HepG2 (cell line): ENCODE results near the gene LRRC3C. TPM values are rescaled to one million over a fixed set of nuclear protein-coding genes. Genes with fewer than 3 reads are reported as not detected.
A peak's percentile ranks its signal among the peaks of the same experiment; 100 is the strongest.

Experiments used
- ARID4A ChIP-seq: sonication (generic); formaldehyde crosslinking; IDR thresholded peaks from 2 replicates; pipeline ENCODE4 v1.5.0; 2020; ENCODE audit warnings: mild to moderate bottlenecking, missing genetic modification reagents, borderline replicate concordance
- FOXO4 ChIP-seq: sonication (generic); formaldehyde crosslinking; conservative IDR thresholded peaks from 2 replicates; pipeline ENCODE4 v1.8.1; 2023; ENCODE audit warnings: missing genetic modification reagents
- GATAD2A ChIP-seq: IDR thresholded peaks from 2 replicates; pipeline ENCODE4 v1.6.1; 2016
- HDAC1 ChIP-seq: sonication (generic); formaldehyde crosslinking; IDR thresholded peaks from 2 replicates; pipeline ENCODE4 v1.5.1; 2020; ENCODE audit warnings: mild to moderate bottlenecking, missing genetic modification reagents
- HHEX ChIP-seq: IDR thresholded peaks from 2 replicates; pipeline ENCODE4 v1.6.1; 2016; ENCODE audit warnings: control low read depth
- HNF4G ChIP-seq, 2 experiments: sonication (generic) in 1 of 2; formaldehyde crosslinking in 1 of 2; IDR thresholded peaks; 2 replicates each; pipeline versions ENCODE4 v1.4.0 to v1.6.1; 2011 to 2020; ENCODE audit warnings: borderline replicate concordance in 2 of 2, low read depth in 2 of 2, mild to moderate bottlenecking in 2 of 2, low read length in 1 of 2, missing genetic modification reagents in 1 of 2, moderate library complexity in 1 of 2
- MXD4 ChIP-seq: IDR thresholded peaks from 2 replicates; pipeline ENCODE4 v1.6.1; 2016; ENCODE audit warnings: mild to moderate bottlenecking, missing biosample characterization, missing genetic modification reagents
- NCOA2 ChIP-seq: sonication (generic); formaldehyde crosslinking; IDR thresholded peaks from 2 replicates; pipeline ENCODE4 v1.8.0; 2022; ENCODE audit warnings: inconsistent platforms
- NFKB2 ChIP-seq: sonication (generic); formaldehyde crosslinking; IDR thresholded peaks from 2 replicates; pipeline ENCODE4 v1.4.0; 2020; ENCODE audit warnings: missing genetic modification reagents, borderline replicate concordance
- TMF1 ChIP-seq: sonication (generic); formaldehyde crosslinking; IDR thresholded peaks from 2 replicates; pipeline ENCODE4 v1.8.1; 2022; ENCODE audit warnings: low read depth, missing genetic modification reagents
- ZC3H13 ChIP-seq: sonication (generic); formaldehyde crosslinking; IDR thresholded peaks from 2 replicates; pipeline ENCODE4 v1.8.1; 2023; ENCODE audit warnings: mild to moderate bottlenecking, missing genetic modification reagents, moderate library complexity
- ZFP36L2 ChIP-seq: sonication (generic); formaldehyde crosslinking; IDR thresholded peaks from 2 replicates; pipeline ENCODE4 v1.4.0; 2020; ENCODE audit warnings: missing genetic modification reagents
- ZFP41 ChIP-seq: sonication (generic); formaldehyde crosslinking; IDR thresholded peaks from 2 replicates; pipeline ENCODE4 v1.4.0; 2020; ENCODE audit warnings: mild to moderate bottlenecking, missing genetic modification reagents, borderline replicate concordance
- ZNF264 ChIP-seq: sonication (generic); formaldehyde crosslinking; IDR thresholded peaks from 2 replicates; pipeline ENCODE4 v1.4.0; 2020; ENCODE audit warnings: missing genetic modification reagents
- ZNF367 ChIP-seq: sonication (generic); formaldehyde crosslinking; IDR thresholded peaks from 2 replicates; pipeline ENCODE4 v1.4.0; 2020; ENCODE audit warnings: missing genetic modification reagents, borderline replicate concordance
- ZNF567 ChIP-seq: sonication (generic); formaldehyde crosslinking; IDR thresholded peaks from 2 replicates; pipeline ENCODE4 v1.8.1; 2023; ENCODE audit warnings: mild to moderate bottlenecking, missing genetic modification reagents, borderline replicate concordance
- polyA plus RNA-seq, 8 experiments: library from polyadenylated mRNA; depleted of rRNA in 3 of 8; stranded (reverse) in 7 of 8; unstranded in 1 of 8; fragments of >200 nt; fragmentation: Illumina TruSeq in 4 of 8; extraction: Trizol in 4 of 8; gene quantifications; 2 replicates each; pipeline versions ENCODE4 v1.2.1 to v1.2.3, GENCODE V29; 2011 to 2016; ENCODE audit warnings: low read depth in 4 of 8, missing spikeins in 1 of 8, mixed read lengths in 1 of 8; ENCODE audit not compliant: insufficient read depth in 1 of 8
- total RNA-seq, 5 experiments: library from RNA; depleted of rRNA; stranded (reverse); fragments of >200 nt; fragmentation: Illumina TruSeq; extraction: Trizol; gene quantifications; 2 replicates each; pipeline ENCODE4 v1.2.3, GENCODE V29; 2016; ENCODE audit warnings: low read depth in 1 of 5

LRRC3C gene
- total and polyA plus RNA-seq, 2 of the 13 experiments (the other 11 are each of a cell fraction or from before 2014, with no cell fraction given): 0.17 TPM; not detected in 1

- no peak for TF ChIP-seq ZNF567 (CRISPR knock-in tag)
- peak; percentile 64; the same call in 1 of the 2 replicates for TF ChIP-seq NFKB2
- peak; percentile 10; the same call in 1 of the 2 replicates for TF ChIP-seq TMF1 (CRISPR knock-in tag)
- peak; percentile 49; the same call in 1 of the 2 replicates for TF ChIP-seq HNF4G (IDR thresholded peaks at IDR 0.05; ENCODE audit: borderline replicate concordance, low read depth, low read length)
- no peak for TF ChIP-seq HNF4G (CRISPR knock-in tag; IDR thresholded peaks at IDR 0.05; ENCODE audit: borderline replicate concordance, low read depth)
- no peak; the same call in 1 of the 2 replicates for TF ChIP-seq ZNF264 (CRISPR knock-in tag)
- TF ChIP-seq FOXO4 (CRISPR knock-in tag): peak; percentile 93
- TF ChIP-seq ZFP41 (CRISPR knock-in tag): no peak; the same call in 1 of the 2 replicates
- TF ChIP-seq HHEX (CRISPR knock-in tag): no peak
- TF ChIP-seq ARID4A (CRISPR knock-in tag): peak; percentile 87
- TF ChIP-seq NCOA2 (CRISPR knock-in tag): no peak
- peak; percentile 68 for TF ChIP-seq GATAD2A
- peak; percentile 82 for TF ChIP-seq HDAC1 (CRISPR knock-in tag)
- 0 out of 2 replicates have a peak, but pooled peaks have one; percentile 45 for TF ChIP-seq ZC3H13 (CRISPR knock-in tag)
- TF ChIP-seq ZFP36L2: peak; percentile 66; the same call in 1 of the 2 replicates
- 0 out of 2 replicates have a peak, but pooled peaks have one; percentile 68 for TF ChIP-seq MXD4 (CRISPR knock-in tag)
- no peak for TF ChIP-seq ZNF367 (CRISPR knock-in tag)
These were observed at the start of gene LRRC3C, which contains the start of gene ORMDL3 (continued) for GRCh38 chr17:39927101-39927928.
